Iris pigment epithelial cell (primary cell): ENCODE measurements around the gene STIM2.

Source experiments
- DNase-seq: peaks from one replicate; pipeline ENCODE4 v3.0.0-alpha.2; 2011; ENCODE audit warnings: low read depth

The STIM2 gene

GRCh38 chr4:26900765-26901164 is 40.1 kb downstream of the STIM2 start:
- DNase-seq: no peak

GRCh38 chr4:26905172-26905571 is 44.5 kb downstream of the STIM2 start:
- no peak for DNase-seq

GRCh38 chr4:26907731-26908599 is 47.3 kb downstream of the STIM2 start:
- DNase-seq: no peak

- DNase-seq: peak; percentile 9
Measured at GRCh38 chr4:26909369-26909768, 48.7 kb downstream of the STIM2 start.

- DNase-seq: no peak
Measured at GRCh38 chr4:26911254-26911653, 50.6 kb downstream of the STIM2 start.

- no peak for DNase-seq
Measured at GRCh38 chr4:26912069-26912468, 51.4 kb downstream of the STIM2 start.

- DNase-seq: peak; percentile 6
Measured at GRCh38 chr4:26912810-26913209, 52.2 kb downstream of the STIM2 start.

- DNase-seq: peak; percentile 49
Measured at GRCh38 chr4:26916195-26916594, 55.6 kb downstream of the STIM2 start.

GRCh38 chr4:26930964-26931363 is 70.3 kb downstream of the STIM2 start:
- DNase-seq: no peak

GRCh38 chr4:26931451-26931850 is 70.8 kb downstream of the STIM2 start:
- DNase-seq: no peak

- DNase-seq: peak; percentile 33
Measured at GRCh38 chr4:26931966-26932365, 71.3 kb downstream of the STIM2 start.

- no peak for DNase-seq
Measured at GRCh38 chr4:26935397-26935796, 74.8 kb downstream of the STIM2 start.

- DNase-seq: peak; percentile 40
Measured at GRCh38 chr4:26936284-26937065, 75.8 kb downstream of the STIM2 start.

GRCh38 chr4:26937139-26937538 is 76.5 kb downstream of the STIM2 start:
- no peak for DNase-seq

GRCh38 chr4:26937567-26937966 is 76.9 kb downstream of the STIM2 start:
- DNase-seq: no peak

- DNase-seq: no peak
Measured at GRCh38 chr4:26938516-26938915, 77.9 kb downstream of the STIM2 start.

- no peak for DNase-seq
Measured at GRCh38 chr4:26941951-26942350, 81.3 kb downstream of the STIM2 start.

- DNase-seq: no peak
Measured at GRCh38 chr4:26942871-26943270, 82.2 kb downstream of the STIM2 start.

- DNase-seq: no peak
Measured at GRCh38 chr4:26943391-26943790, 82.8 kb downstream of the STIM2 start.

GRCh38 chr4:26945794-26946193 is 85.2 kb downstream of the STIM2 start:
- no peak for DNase-seq

GRCh38 chr4:26947318-26947717 is 86.7 kb downstream of the STIM2 start:
- no peak for DNase-seq

GRCh38 chr4:26950446-26950845 is 89.8 kb downstream of the STIM2 start:
- DNase-seq: no peak

- peak; percentile 9 for DNase-seq
Measured at GRCh38 chr4:26952891-26953290, 92.2 kb downstream of the STIM2 start.
